Stimulated activated CD4-positive, alpha-beta T cell treated with anti-CD3 and anti-CD28 coated beads, Interleukin-4, amount 100 ng/mL, for 1 hour (primary cell): ENCODE data around the gene MVP.

Source experiments
- DNase-seq: peaks from one replicate; pipeline ENCODE4 v3.0.0-alpha.2; 2020

Gene MVP

DNA sequence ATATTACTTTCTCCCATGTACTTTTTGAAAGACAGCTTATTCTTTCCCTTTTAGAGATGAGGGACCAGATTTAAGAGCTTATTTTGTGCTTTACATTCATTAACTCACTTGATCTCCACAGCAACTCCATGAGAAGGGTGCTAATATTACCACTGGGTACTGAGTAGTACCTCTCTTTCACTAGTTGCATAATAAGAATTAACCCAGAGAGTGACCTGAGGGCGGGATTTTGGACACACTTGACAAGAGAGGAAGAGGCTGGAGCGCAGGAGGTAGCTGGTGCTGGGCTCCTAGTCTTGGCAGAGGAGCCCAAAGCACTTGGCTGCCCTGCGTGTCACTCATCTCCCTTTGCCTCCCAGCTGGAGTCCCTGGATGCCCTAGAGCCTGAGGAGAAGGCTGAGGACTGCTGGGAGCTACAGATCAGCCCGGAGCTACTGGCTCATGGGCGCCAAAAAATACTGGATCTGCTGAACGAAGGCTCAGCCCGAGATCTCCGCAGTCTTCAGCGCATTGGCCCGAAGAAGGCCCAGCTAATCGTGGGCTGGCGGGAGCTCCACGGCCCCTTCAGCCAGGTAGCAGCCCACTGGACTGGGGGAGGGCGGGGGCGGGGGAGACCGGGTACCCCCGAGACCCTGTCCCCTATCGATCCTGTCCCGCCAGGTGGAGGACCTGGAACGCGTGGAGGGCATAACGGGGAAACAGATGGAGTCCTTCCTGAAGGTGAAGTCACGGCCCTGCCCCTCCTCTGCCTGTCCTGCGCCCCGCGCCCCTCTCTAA, 15.6 kb upstream of the MVP start:
- DNase-seq = peak; percentile 10

DNA sequence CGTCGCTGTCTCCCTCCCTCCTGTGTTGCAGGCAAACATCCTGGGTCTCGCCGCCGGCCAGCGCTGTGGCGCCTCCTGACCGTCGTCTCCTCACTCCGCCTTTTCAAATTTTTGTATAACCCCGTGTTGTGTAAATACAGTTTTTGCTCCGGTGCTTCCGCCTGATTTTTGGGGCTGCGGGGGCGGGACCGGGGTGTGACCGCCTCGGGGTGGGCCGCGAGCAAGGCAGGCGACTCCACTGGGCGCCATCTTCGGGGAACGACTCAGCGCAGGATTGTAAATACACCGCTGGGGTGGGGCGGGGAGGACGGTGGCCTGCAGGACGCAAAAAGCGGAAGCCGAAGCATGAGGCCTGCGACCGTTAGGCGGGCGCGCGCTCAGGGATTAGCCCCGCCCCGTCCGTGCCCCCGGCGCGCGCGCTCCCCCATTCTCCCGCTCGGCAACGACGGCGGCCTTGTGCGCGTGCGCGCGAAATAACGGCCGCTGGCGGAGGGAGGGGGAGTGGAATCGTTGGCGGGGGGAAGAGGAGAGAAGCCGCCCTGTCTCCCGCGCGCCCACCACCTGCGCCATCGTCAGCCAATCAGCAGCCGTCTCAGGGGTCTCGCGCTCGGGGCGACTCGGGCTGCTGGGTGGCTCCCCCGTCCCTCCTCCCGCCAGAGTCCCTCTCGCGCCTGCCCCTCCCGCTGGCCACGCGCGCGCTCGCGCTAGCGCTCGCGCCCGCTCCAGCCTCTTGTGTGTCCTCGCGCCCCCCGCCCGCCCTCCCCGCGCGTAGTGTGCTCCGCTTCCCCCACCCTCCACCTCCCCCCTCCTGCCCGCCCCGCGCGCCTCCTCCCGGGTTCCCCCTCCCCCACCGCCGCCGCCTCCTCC, 14.8 kb upstream of the MVP start:
- DNase-seq = peak; percentile 97

DNA sequence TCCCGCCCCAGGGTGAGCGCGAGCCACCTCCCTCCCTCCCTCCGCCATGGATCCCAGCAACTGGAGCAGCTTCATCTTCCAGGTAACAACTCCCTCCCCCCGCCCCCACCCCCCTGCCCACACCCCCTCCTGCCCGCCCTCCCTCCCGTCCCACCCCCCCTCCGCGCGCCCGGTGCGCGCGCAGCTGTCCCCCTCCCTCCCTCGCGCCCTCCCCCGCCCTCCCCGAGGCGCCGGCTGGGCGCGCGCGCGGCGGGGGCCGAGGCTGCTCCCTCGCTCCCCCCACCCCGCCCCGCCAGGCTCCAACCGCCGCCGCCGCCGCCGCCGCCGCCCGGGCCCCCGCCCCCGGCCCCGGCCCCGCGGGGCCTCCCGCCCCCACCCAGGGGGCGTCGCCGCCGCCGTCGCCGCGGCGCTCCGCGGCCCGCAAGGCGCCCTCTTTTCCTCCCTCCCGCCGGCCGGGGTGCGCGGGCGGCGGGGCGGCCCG, 14.1 kb upstream of the MVP start, which contains the start of gene MAZ:
Gene MAZ, plus strand, starts transcription at position 431 of the 481 bp plus-strand sequence. CDS start 173 bp downstream, outside the sequence.
- DNase-seq = peak; percentile 79

DNA sequence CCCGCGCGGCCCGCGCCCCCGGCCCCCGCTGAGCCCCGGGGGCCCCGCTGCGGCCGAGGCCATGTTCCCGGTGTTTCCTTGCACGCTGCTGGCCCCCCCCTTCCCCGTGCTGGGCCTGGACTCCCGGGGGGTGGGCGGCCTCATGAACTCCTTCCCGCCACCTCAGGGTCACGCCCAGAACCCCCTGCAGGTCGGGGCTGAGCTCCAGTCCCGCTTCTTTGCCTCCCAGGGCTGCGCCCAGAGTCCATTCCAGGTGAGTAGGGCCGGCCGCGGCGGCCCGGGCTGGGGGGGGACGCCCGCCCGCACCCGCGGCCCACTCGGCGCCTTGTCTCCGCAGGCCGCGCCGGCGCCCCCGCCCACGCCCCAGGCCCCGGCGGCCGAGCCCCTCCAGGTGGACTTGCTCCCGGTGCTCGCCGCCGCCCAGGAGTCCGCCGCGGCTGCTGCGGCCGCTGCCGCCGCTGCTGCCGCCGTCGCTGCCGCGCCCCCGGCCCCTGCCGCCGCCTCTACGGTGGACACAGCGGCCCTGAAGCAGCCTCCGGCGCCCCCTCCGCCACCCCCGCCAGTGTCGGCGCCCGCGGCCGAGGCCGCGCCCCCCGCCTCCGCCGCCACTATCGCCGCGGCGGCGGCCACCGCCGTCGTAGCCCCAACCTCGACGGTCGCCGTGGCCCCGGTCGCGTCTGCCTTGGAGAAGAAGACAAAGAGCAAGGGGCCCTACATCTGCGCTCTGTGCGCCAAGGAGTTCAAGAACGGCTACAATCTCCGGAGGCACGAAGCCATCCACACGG, 13.4 kb upstream of the MVP start:
- peak; percentile 63 for DNase-seq

DNA sequence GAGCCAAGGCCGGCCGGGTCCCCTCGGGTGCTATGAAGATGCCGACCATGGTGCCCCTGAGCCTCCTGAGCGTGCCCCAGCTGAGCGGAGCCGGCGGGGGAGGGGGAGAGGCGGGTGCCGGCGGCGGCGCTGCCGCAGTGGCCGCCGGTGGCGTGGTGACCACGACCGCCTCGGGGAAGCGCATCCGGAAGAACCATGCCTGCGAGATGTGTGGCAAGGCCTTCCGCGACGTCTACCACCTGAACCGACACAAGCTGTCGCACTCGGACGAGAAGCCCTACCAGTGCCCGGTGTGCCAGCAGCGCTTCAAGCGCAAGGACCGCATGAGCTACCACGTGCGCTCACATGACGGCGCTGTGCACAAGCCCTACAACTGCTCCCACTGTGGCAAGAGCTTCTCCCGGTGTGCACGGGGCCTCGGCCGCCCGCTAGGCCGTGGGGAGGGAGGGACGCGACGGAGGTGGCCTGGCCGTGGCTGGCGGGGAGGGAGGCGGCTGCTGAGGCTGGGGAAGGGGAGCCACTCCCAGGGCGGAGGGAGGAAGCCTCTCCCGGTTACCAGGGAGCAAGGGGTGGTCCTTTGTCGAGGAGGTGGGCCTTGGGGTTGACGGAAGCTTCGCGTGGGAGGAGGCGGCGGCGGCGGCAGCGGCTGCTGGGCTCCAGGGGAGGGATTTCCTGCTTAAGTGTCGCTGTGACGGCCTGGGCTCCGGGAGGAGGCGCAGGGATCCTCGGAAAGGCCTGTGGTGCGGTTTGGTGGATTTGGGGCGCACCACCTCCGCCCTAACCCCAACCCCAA, 12.6 kb upstream of the MVP start:
- peak; percentile 84 for DNase-seq

DNA sequence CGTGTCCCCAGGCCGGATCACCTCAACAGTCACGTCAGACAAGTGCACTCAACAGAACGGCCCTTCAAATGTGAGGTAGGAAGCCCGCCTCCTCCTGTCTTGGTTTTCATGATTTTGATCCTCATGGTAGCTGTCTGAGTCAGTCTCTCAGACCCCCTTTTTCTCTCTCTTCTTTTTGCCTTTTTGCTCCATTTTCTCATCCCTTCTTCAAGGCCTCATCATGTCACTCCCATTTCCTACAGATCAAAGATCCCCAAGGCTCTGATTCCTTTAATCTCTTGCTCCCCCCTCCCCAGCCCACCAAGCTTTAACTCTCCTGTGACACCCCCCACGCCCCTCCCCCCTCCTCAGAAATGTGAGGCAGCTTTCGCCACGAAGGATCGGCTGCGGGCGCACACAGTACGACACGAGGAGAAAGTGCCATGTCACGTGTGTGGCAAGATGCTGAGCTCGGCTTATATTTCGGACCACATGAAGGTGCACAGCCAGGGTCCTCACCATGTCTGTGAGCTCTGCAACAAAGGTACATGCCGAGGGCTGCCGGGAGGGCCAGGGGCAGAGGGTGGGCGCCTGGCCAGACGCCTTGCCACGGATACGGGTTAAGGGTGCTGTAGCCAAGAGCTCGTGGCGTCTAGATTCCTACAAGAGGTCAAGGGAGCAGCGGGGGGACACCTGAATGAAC, 11.9 kb upstream of the MVP start:
- DNase-seq = peak; percentile 48

DNA sequence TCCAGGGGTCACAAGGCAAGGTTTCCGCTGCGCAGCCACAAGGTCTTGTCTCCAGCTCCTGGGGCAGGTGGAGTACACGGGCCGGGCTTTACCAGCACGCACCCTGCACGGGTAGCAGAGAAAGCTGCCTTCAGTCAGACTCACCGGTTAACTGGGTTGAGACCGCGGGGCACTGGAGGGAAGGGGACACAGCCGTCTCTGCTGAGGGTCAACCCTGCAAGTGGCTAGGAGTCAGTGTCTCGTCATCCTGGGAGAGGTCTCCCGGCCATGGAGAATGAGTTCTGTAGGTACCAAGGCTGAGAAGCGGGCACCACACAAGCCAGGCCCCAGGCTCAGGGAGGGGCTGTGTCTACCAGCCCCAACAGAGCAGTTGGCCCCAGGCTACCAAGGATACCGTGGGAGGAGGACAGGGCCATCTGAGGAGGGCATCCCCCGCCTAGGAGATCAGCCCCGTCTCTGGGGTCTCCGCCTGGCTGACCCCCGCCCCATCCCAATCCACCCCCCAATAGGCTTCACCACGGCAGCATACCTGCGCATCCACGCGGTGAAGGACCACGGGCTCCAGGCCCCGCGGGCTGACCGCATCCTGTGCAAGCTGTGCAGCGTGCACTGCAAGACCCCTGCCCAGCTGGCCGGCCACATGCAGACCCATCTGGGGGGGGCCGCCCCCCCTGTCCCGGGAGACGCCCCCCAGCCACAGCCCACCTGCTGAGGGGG, 11.1 kb upstream of the MVP start:
- no peak for DNase-seq

DNA sequence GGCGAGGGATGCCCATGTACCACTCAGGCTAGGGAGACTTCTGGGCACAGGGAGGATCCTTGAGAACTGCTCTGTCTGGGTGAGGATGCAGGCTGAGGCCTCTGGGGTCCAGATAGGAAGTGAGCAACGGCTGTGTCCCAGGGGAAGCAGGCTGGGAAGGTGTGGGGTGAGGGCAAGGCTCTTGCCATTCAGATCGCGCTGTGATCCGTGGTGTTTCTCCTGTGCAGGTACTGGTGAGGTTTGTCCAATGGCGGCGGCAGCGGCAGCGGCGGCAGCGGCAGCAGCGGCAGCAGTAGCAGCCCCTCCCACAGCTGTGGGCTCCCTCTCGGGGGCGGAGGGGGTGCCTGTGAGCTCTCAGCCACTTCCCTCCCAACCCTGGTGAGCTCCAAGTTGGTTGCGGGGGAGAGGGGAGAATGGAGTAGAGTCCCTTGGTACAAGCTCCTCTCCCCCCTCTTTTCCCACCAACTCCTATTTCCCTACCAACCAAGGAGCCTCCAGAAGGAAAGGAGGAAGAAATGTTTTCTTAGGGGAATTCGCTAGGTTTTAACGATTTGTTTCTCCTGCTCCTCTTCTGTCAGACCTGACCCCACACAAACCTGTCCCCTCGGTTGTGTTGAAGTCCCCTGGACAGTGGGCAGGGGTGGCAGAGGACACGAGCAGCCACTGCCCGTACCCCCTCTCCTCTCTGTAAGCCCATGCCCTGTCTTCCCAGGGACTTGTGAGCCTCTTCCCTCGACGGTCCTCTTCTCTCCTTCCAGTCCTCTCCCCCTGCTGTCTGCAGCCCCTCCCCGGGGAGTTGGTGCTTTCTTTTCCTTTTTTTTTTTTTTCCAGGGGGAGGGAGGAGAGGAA, 10.2 kb upstream of the MVP start:
- peak; percentile 36 for DNase-seq

DNA sequence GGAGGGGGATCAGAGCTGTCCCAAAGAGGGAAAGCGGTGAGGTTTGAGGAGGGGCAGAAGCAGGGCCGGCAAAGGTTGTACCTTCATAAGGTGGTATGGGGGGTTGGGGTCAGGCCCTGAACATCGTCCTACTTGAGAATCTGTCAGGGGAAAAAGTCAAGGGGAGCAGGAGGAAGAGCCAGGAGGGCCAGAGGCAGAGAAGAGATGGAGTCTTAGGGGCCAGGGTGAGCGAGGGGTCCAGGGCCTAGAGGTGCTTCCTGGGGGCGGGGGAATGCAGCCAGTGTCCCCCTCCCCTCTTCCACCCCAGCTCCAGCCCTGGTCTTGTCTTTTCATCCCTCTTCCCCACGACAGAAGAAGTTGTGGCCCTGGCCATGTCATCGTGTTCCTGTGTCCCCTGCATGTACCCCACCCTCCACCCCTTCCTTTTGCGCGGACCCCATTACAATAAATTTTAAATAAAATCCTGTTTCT, 9.5 kb upstream of the MVP start:
- DNase-seq = no peak

DNA sequence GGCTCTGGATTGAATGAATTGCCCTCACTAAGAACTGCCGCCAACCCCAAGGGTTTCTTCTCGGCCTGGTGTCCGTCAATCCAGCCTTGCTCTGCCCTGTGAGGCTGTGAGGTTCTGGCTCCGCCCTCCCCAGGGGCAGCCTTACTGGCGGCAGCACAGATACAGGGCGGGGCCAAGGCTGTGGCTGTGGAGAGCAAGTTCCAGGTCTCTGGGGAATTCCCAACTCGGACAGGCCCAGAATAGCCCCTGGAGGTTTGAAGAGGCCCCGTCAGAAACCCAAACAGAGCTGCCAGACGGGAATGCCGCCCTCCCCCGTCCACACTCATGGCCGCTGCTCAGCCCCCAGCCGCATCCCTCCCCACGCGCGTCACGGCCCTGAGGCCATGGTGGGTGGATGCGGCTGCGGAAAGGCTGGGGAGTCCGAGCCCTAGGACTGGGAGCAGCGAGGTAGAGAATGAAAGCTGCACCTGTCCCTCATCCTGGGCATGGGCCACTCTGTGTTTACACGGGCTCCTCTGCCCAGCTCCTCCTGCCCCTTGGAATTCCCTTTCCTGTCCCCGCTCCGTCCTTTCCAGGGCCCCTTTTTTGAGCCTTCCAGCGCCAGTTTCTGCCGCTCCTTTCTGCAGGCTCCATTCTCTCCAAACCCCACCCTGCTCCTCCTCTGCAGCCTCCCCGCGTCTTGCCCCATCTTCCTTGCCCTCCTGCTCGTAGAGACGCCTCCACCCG, 8.9 kb upstream of the MVP start:
- peak; percentile 67 for DNase-seq

DNA sequence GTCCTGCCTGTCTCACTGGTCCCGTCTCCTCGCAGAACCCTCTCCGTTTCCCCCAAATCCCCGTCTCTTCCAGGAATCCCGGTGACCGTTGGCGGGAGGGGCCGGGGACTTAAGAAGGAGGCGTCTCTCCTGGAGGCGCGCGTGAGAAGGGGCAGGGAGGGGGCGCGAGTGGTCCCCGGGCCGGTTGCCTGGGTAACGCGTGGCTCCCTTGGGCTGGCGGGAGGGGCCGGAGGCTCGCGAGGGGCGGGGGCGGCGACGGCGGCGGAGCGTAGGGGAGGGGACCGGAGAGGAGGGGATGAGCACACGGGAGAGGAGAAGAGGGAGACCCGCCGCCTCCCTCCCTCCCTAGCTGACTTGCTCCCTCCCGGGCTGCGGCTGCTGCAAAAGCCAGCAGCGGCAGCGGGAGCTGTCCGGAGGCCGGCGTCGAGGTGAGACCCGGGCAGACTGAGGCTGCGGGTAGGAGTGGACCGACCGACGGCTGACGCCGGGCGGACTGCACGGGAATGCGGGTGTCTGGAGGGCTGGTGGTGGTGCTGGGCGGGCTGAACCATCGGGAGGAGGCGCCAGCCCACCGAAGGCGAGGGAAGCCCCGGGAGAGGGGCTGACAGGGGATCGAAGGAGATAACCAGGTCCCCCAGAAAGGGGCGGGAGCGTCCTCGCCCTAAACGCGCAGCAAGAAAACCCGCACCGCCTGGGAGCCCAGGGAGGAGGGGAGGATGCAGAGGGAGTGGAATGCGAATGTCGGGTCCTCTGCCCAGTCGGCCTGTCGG, 8.2 kb upstream of the MVP start, which contains the start of gene PRRT2:
Gene PRRT2, plus strand, starts transcription at position 298 of the 770 bp plus-strand sequence. CDS start 862 bp downstream, outside the sequence.
- DNase-seq = peak; percentile 60

DNA sequence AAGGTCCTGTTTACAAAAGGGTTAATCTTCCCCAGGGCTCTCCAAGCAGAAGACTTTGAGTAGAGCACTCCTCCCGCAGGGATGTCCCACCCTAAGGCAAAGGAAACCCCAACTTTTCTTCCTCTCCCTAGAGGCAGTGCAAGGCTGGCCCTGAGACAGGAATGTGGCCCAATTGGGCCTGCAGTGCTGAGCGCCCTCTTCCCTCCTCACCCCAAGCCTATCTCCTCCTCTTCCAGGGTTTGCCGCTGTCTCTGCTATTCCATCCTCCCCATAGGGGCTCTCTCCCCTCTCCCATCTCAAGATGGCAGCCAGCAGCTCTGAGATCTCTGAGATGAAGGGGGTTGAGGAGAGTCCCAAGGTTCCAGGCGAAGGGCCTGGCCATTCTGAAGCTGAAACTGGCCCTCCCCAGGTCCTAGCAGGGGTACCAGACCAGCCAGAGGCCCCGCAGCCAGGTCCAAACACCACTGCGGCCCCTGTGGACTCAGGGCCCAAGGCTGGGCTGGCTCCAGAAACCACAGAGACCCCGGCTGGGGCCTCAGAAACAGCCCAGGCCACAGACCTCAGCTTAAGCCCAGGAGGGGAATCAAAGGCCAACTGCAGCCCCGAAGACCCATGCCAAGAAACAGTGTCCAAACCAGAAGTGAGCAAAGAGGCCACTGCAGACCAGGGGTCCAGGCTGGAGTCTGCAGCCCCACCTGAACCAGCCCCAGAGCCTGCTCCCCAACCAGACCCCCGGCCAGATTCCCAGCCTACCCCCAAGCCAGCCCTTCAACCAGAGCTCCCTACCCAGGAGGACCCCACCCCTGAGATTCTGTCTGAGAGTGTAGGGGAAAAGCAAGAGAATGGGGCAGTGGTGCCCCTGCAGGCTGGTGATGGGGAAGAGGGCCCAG, 7.3 kb upstream of the MVP start:
- DNase-seq = no peak

DNA sequence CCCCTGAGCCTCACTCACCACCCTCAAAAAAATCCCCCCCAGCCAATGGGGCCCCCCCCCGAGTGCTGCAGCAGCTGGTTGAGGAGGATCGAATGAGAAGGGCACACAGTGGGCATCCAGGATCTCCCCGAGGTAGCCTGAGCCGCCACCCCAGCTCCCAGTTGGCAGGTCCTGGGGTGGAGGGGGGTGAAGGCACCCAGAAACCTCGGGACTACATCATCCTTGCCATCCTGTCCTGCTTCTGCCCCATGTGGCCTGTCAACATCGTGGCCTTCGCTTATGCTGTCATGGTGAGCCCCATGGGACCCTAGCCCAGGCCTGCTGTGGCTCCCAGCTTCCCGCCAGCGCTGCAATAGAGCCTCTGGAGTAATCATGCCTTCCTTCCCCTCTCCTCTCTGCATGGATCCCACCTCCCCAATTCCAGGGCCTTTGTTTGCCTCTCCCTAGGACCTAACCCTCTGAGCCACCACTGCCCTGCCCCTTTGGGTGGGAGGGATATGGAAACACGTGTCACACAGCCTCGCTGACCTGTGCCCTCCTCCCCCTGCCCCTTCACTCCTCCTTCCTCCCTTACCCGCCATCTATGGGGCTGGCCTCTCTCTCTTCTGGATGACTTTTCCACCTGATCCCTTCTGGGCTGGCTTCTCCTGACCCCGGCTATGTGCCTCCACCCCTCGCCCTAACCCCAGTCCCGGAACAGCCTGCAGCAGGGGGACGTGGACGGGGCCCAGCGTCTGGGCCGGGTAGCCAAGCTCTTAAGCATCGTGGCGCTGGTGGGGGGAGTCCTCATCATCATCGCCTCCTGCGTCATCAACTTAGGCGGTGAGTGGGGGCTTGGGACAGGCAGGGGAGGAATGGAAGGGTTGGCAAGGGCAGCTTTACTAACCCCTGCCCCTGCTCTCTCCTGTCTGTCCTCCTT, 6.4 kb upstream of the MVP start:
- DNase-seq = no peak

DNA sequence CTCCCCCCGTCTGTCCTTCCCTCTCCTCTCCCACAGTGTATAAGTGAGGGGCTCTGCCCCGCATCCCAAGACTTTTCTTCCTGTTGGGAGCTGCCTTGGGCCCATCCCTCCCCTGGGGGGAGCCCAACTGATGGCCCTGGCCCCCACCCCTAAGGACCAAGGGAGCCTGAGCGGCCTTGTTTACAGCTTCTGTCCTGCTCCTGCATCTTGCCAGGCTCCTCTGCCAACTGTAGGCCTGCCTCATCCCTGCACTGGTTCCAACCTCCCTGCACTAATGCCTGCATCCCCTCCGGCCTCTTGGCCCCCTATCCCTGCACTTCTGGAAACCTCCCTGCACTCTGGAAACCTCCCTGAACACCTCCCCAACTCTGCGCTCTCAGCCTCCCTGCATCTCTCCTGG, 5.7 kb upstream of the MVP start:
- no peak for DNase-seq

DNA sequence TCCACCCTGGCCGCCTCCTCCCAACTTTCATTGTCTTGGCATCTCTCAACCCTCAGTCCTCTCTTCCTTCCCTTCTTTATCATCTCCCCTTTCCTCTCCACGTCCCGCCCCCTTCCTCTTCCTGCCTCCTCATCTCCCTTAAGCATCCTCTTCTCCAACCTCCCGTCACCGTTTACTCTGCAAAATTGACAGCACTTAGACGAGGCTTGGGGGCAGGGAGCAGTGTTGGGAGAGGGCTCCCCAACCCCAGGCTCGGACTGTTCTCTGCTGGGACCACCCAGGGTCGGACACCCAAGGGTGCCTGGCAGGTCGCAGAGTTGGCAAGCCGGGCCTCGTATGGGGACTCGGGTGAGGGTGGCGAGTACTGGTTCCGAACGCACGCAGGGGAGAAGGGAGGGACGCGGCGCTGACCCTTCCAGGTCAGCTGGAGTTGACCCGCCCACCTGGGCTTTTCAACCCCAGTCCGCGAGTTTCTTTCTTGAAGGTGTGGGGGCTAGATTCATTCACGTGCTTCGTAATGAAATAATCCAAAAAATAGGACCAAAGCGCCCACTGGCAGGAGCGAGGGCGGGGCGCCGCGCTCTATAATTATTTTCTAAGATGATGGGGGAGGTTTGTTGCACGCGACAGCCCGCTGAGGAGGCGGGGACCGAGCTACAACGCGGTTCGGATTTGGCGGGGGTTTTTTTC, 5.1 kb upstream of the MVP start:
- peak; percentile 68 for DNase-seq
